A549 (cell line): ENCODE measurements around the gene FAF1. TPM values are rescaled to one million over a fixed set of nuclear protein-coding genes. Genes with fewer than 3 reads are reported as not detected.

ENCODE experiments used
- ATAC-seq, 2 experiments: fragments of 200-7000 bp in 1 of 2; fragments of >200 bp in 1 of 2; cut with Nextera tagmentation in 1 of 2; cut with Tn5 transposase in 1 of 2; 3 replicates each; pipeline versions ENCODE4 v1.8.0 to v1.9.1; 2018 to 2020; ENCODE audit warnings: mild to moderate bottlenecking in 1 of 2, moderate library complexity in 1 of 2
- CTCF ChIA-PET: fragments of 300-600 bp; sonication (Branson Sonifier 250); formaldehyde crosslinking; extraction: SDS; loops from one replicate; lab custom pipeline; 2021; ENCODE audit warnings: antibody characterized with exemption, inconsistent platforms; lab: Yijun Ruan, JAX
- POLR2A ChIA-PET: fragments of 350-600 bp; formaldehyde crosslinking; extraction: SDS; loops from one replicate; lab custom pipeline; 2021; ENCODE audit warnings: antibody characterized with exemption, inconsistent platforms; lab: Yijun Ruan, JAX
- DNase-seq, 2 experiments: peaks; one replicate each; pipeline versions ENCODE4 v3.0.0 to v3.0.0-alpha.2; 2011 to 2016; ENCODE audit warnings: low read depth in 1 of 2, low spot score in 1 of 2
- FAIRE-seq: peaks from 2 replicates; lab custom pipeline; 2011; peaks lifted over from hg19 to GRCh38; lab: Jason Lieb, UNC
- H3K27ac ChIP-seq, 2 experiments: fragments of >200 bp; sonication (Bioruptor Twin); formaldehyde crosslinking; 3 replicates each; pipeline ENCODE4 v1.5.1; 2016 to 2017
- H3K4me1 ChIP-seq: fragments of >200 bp; sonication (Bioruptor Twin); formaldehyde crosslinking; 3 replicates; pipeline ENCODE4 v1.6.1; 2016
- H3K4me2 ChIP-seq: fragments of >200 bp; sonication (Bioruptor Twin); formaldehyde crosslinking; 3 replicates; pipeline ENCODE4 v1.6.1; 2016
- H3K4me3 ChIP-seq: fragments of >200 bp; sonication (Bioruptor Twin); formaldehyde crosslinking; 3 replicates; pipeline ENCODE4 v1.5.1; 2016
- H3K9me3 ChIP-seq: fragments of >200 bp; sonication (Bioruptor Twin); formaldehyde crosslinking; 3 replicates; pipeline ENCODE4 v1.6.1; 2016
- CHD4 ChIP-seq: fragments of 200-600 bp; sonication (generic); IDR thresholded peaks from 2 replicates; pipeline ENCODE4 v1.6.1; 2016; ENCODE audit warnings: antibody characterized with exemption, mild to moderate bottlenecking, borderline replicate concordance
- EHMT2 ChIP-seq: fragments of 200-600 bp; sonication (generic); IDR thresholded peaks from 2 replicates; pipeline ENCODE4 v1.6.1; 2016; ENCODE audit warnings: antibody characterized with exemption, low read depth, mild to moderate bottlenecking, moderate library complexity
- EP300 ChIP-seq, 2 experiments: fragments of >200 bp; sonication (Bioruptor Twin); formaldehyde crosslinking; IDR thresholded peaks; 2 replicates in 1 of 2; 3 replicates in 1 of 2; pipeline ENCODE4 v1.6.1; 2016 to 2017
- FOSB ChIP-seq: fragments of 250-450 bp; sonication (Bioruptor Pico); IDR thresholded peaks from 2 replicates; pipeline ENCODE4 v1.5.0; 2020; ENCODE audit warnings: mild to moderate bottlenecking, moderate library complexity
- FOSL2 ChIP-seq, 2 experiments: fragments of 450-650 bp in 1 of 2; fragments of >200 bp in 1 of 2; sonication (Bioruptor Twin) in 1 of 2; formaldehyde crosslinking; IDR thresholded peaks; 2 replicates each; pipeline versions ENCODE4 v1.5.0 to v1.6.1; 2016 to 2020; ENCODE audit warnings: mild to moderate bottlenecking in 1 of 2, moderate library complexity in 1 of 2
- HOXA7 ChIP-seq: fragments of 250-450 bp; sonication (Bioruptor Pico); IDR thresholded peaks from 2 replicates; pipeline ENCODE4 v1.5.0; 2020; ENCODE audit warnings: mild to moderate bottlenecking, moderate library complexity
- KDM5A ChIP-seq: fragments of 200-600 bp; sonication (generic); IDR thresholded peaks from 2 replicates; pipeline ENCODE4 v1.6.1; 2016; ENCODE audit warnings: antibody characterized with exemption, mild to moderate bottlenecking
- NFE2L2 ChIP-seq: fragments of 150-350 bp; conservative IDR thresholded peaks from 2 replicates; pipeline ENCODE4 v1.6.1; 2014; ENCODE audit warnings: low read length
- PHF8 ChIP-seq: fragments of 200-600 bp; sonication (generic); IDR thresholded peaks from 2 replicates; pipeline ENCODE4 v1.6.1; 2016; ENCODE audit warnings: low read depth, mild to moderate bottlenecking, antibody characterized with exemption, moderate library complexity, borderline replicate concordance
- RAD21 ChIP-seq, 2 experiments: fragments of >200 bp in 1 of 2; sonication (Bioruptor Twin) in 1 of 2; formaldehyde crosslinking in 1 of 2; IDR thresholded peaks in 1 of 2; conservative IDR thresholded peaks in 1 of 2; 2 replicates in 1 of 2; 3 replicates in 1 of 2; pipeline ENCODE4 v1.6.1; 2012 to 2018; ENCODE audit warnings: inconsistent platforms in 1 of 2
- RCOR1 ChIP-seq: fragments of 150-350 bp; IDR thresholded peaks from 2 replicates; pipeline ENCODE4 v1.6.1; 2014; ENCODE audit warnings: antibody characterized with exemption, low read length, low read depth
- RFX5 ChIP-seq: fragments of 450-650 bp; IDR thresholded peaks from 2 replicates; pipeline ENCODE4 v1.7.1; 2014; ENCODE audit warnings: antibody characterized with exemption, mild to moderate bottlenecking, moderate library complexity
- RNF2 ChIP-seq: fragments of 200-600 bp; sonication (generic); IDR thresholded peaks from 2 replicates; pipeline ENCODE4 v1.6.1; 2016; ENCODE audit warnings: low read depth, mild to moderate bottlenecking, antibody characterized with exemption, moderate library complexity, borderline replicate concordance
- SMC3 ChIP-seq: fragments of >200 bp; sonication (Bioruptor Twin); formaldehyde crosslinking; IDR thresholded peaks from 3 replicates; pipeline ENCODE4 v1.6.1; 2018; ENCODE audit warnings: inconsistent platforms
- SREBF2 ChIP-seq: fragments of 450-650 bp; IDR thresholded peaks from 2 replicates; pipeline ENCODE4 v1.6.1; 2014; ENCODE audit warnings: mild to moderate bottlenecking, moderate library complexity
- ZFP36 ChIP-seq: fragments of 450-650 bp; IDR thresholded peaks from 2 replicates; pipeline ENCODE4 v1.6.1; 2014; ENCODE audit warnings: borderline replicate concordance; ENCODE audit not compliant: partially characterized antibody
- WGBS: methylation state at CpG from one replicate; pipeline ENCODE4 v1.1.6; 2017; ENCODE audit errors: missing lambda C conversion rate; 5-methylcytosine and 5-hydroxymethylcytosine counted together
- polyA plus RNA-seq, 4 experiments: library from polyadenylated mRNA; depleted of rRNA in 3 of 4; stranded (reverse); fragments of >200 nt; fragmentation: RNase III in 1 of 4; extraction: RNeasy Plus Mini Kit Qiagen cat#74134 plus additional on column Dnase treatment in 1 of 4; gene quantifications; 2 replicates in 3 of 4; 3 replicates in 1 of 4; pipeline ENCODE4 v1.2.3, GENCODE V29; 2011 to 2017
- TF ChIP-seq, protein P1 (sequence below): fragments of >200 bp; sonication (Bioruptor Twin); formaldehyde crosslinking; IDR thresholded peaks from 2 replicates; pipeline ENCODE4 v1.6.1; 2016
- TF ChIP-seq, protein P2 (sequence below): fragments of 250-450 bp; sonication (Bioruptor Pico); IDR thresholded peaks from 2 replicates; pipeline ENCODE4 v1.5.0; 2020; ENCODE audit warnings: low read depth, mild to moderate bottlenecking, moderate library complexity
- TF ChIP-seq, protein P3 (sequence below): fragments of 200-600 bp; sonication (generic); IDR thresholded peaks from 2 replicates; pipeline ENCODE4 v1.6.1; 2016; ENCODE audit warnings: antibody characterized with exemption, mild to moderate bottlenecking, moderate library complexity
- TF ChIP-seq, protein P4 (sequence below): fragments of >200 bp; sonication (Bioruptor Twin); formaldehyde crosslinking; IDR thresholded peaks from 3 replicates; pipeline ENCODE4 v1.6.1; 2016

Gene FAF1
- polyA plus RNA-seq, 2 of the 4 experiments (the other 2 are of a cell fraction): 31.7 to 46.2 TPM

DNA sequence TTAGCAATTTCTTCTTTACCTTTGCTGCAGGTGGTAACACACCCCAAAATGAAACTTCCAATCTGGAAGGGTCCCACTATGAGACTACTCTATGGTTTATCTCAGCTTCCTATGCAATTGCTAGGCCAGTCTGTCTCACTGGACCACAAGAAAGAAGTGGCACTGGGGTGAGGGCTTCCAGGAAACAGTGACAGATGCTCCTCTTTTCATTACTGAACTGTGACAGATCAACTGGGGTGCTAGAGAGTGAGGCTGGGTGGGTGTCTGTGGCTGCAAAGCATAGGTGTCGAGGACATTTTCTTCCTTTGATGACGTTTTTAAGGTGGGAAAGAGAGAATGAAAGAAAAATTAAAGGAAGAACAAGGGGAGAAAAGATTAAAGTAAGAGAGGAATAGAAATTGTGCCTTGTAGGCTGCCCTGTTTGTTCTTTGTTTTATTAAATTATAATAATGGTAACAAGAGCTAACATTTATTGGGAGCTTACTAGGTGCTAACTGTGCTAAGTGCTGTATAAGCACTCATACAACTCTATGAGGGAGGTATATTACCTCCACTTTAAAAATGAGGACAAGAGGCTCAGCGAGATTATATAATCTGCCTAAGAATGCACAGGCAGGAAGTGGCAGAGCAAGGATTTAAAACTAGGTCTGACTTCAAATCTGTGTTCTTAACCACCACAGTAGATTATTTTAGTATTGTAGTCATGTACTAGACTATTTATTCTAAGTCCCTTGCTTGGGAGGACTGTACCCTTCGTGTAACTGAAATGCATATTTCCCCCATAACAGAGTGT, 509.0 kb downstream of the FAF1 start:
- CTCF ChIA-PET: no interaction called here
- ATAC-seq (no peak), DNase-seq (no peak)
- H3K9me3 ChIP-seq: no peaks in the 10 kb centered on the region
- TF ChIP-seq SREBF2: no peak
- TF ChIP-seq EP300 (IDR thresholded peaks at IDR 0.05): no peak
- TF ChIP-seq, protein P1, sequence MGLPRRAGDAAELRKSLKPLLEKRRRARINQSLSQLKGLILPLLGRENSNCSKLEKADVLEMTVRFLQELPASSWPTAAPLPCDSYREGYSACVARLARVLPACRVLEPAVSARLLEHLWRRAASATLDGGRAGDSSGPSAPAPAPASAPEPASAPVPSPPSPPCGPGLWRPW: no peak
- no peak for TF ChIP-seq SMC3
- TF ChIP-seq HOXA7 (CRISPR knock-in tag): no peak
- no peak for TF ChIP-seq FOSL2 (IDR thresholded peaks at IDR 0.05)
- no peak for TF ChIP-seq FOSL2 (CRISPR knock-in tag; IDR thresholded peaks at IDR 0.05)
- TF ChIP-seq KDM5A: no peak
- TF ChIP-seq, protein P2, sequence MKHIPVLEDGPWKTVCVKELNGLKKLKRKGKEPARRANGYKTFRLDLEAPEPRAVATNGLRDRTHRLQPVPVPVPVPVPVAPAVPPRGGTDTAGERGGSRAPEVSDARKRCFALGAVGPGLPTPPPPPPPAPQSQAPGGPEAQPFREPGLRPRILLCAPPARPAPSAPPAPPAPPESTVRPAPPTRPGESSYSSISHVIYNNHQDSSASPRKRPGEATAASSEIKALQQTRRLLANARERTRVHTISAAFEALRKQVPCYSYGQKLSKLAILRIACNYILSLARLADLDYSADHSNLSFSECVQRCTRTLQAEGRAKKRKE (CRISPR knock-in tag): no peak
- TF ChIP-seq PHF8: no peak
- no peak for TF ChIP-seq EHMT2
- TF ChIP-seq RNF2: no peak
- no peak for TF ChIP-seq RCOR1
- TF ChIP-seq FOSB (CRISPR knock-in tag): no peak
- TF ChIP-seq ZFP36: no peak
- TF ChIP-seq, protein P3, sequence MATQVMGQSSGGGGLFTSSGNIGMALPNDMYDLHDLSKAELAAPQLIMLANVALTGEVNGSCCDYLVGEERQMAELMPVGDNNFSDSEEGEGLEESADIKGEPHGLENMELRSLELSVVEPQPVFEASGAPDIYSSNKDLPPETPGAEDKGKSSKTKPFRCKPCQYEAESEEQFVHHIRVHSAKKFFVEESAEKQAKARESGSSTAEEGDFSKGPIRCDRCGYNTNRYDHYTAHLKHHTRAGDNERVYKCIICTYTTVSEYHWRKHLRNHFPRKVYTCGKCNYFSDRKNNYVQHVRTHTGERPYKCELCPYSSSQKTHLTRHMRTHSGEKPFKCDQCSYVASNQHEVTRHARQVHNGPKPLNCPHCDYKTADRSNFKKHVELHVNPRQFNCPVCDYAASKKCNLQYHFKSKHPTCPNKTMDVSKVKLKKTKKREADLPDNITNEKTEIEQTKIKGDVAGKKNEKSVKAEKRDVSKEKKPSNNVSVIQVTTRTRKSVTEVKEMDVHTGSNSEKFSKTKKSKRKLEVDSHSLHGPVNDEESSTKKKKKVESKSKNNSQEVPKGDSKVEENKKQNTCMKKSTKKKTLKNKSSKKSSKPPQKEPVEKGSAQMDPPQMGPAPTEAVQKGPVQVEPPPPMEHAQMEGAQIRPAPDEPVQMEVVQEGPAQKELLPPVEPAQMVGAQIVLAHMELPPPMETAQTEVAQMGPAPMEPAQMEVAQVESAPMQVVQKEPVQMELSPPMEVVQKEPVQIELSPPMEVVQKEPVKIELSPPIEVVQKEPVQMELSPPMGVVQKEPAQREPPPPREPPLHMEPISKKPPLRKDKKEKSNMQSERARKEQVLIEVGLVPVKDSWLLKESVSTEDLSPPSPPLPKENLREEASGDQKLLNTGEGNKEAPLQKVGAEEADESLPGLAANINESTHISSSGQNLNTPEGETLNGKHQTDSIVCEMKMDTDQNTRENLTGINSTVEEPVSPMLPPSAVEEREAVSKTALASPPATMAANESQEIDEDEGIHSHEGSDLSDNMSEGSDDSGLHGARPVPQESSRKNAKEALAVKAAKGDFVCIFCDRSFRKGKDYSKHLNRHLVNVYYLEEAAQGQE: no peak
- no peak for TF ChIP-seq CHD4
- no peak for TF ChIP-seq NFE2L2
- no peak for TF ChIP-seq RAD21 (conservative IDR thresholded peaks at IDR 0.05 in 1 of 2, IDR thresholded peaks at IDR 0.05 in 1 of 2)
- no peak for TF ChIP-seq RFX5
- TF ChIP-seq, protein P4, sequence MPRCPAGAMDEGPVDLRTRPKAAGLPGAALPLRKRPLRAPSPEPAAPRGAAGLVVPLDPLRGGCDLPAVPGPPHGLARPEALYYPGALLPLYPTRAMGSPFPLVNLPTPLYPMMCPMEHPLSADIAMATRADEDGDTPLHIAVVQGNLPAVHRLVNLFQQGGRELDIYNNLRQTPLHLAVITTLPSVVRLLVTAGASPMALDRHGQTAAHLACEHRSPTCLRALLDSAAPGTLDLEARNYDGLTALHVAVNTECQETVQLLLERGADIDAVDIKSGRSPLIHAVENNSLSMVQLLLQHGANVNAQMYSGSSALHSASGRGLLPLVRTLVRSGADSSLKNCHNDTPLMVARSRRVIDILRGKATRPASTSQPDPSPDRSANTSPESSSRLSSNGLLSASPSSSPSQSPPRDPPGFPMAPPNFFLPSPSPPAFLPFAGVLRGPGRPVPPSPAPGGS: no peak
- TF ChIP-seq, all 56 proteins: peak for 0
- Histone ChIP-seq H3K4me2 (no peak overlapping the region), H3K4me1 (no peaks in the 10 kb centered on the region), H3K4me3 (no peak overlapping the region), H3K27ac (no peak overlapping the region)
- POLR2A ChIA-PET: no interaction called here
- 87% methylated on average over 4 of the region's 4 CpGs for WGBS
- FAIRE-seq: no peak
